GM21447 (cell line): ENCODE results near the gene CSNK1G3.
"Not testable (repeated sequence)": the region's sequence is repeated elsewhere in the genome, so short reads cannot be mapped to it uniquely, and the experiment has no call there.

Source experiments
- ATAC-seq: cut with Tn5 transposase; IDR thresholded peaks from one replicate; pipeline ENCODE4 v1.9.1; 2021; ENCODE audit not compliant: unreplicated experiment

Gene CSNK1G3

DNA sequence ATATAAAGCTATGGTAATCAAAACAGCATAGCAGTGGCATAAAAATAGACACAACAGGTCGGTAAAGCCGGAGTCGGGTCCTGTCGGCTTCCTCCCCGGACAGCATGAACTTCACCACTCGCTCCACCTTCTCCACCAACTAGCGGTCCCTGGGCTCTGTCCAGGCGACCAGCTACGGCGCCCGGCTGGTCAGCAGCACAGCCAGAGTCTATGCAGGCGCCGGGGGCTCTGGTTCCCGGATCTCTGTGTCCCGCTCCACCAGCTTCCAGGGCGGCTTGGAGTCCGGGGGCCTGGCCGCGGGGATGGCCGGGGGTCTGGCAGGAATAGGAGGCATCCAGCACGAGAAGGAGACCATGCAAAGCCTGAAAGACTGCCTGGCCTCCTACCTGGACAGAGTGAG is 124.0 kb downstream of the CSNK1G3 start:
- ATAC-seq, result no peak

GRCh38 chr5:123637028-123637427 is 125.1 kb downstream of the CSNK1G3 start:
- ATAC-seq, result not testable (repeated sequence)

- no peak for ATAC-seq
These were observed 127.3 kb downstream of the CSNK1G3 start for GRCh38 chr5:123639244-123639643.

DNA sequence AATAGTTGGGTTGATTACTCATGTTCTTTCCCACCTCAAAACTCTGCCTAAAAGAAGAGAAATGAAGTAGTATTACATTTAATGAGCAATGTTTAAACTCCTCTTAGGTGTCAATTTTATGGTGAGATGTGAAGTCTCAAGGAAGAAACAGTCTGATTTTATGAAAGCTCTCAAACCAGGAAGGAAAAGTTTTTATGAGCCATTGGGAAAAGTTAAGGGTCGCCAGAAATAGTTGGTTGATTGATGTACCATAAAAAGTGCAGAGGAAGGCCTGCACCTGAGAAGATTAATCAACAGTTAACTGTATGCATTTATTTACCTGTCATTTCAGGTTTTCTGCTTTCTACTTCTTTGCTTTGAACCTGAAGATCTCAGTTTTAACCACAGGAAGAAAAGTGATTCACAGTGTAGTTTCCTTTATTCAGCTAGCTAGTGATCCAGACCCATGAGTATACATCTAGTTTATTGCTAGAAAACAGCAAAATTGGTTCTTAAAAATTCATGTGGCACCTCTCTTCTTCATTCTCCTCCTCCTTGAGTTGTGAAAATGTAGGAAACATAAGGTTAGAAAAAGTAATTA is 133.1 kb downstream of the CSNK1G3 start:
- ATAC-seq, result no peak

- no peak for ATAC-seq
These were observed 135.1 kb downstream of the CSNK1G3 start for GRCh38 chr5:123647066-123647465.

GRCh38 chr5:123651234-123651633 is 139.3 kb downstream of the CSNK1G3 start:
- no peak for ATAC-seq

- no peak for ATAC-seq
These were observed 147.0 kb downstream of the CSNK1G3 start for GRCh38 chr5:123659011-123659410.

- ATAC-seq, result no peak
These were observed 147.5 kb downstream of the CSNK1G3 start for GRCh38 chr5:123659495-123659894.

GRCh38 chr5:123664961-123665360 is 153.0 kb downstream of the CSNK1G3 start:
- no peak for ATAC-seq

- ATAC-seq, result no peak
These were observed 153.9 kb downstream of the CSNK1G3 start for GRCh38 chr5:123665822-123666371.
